HG02610 (cell line): ENCODE data around the gene ABCF2.

Source experiments
- ATAC-seq: cut with Tn5 transposase; IDR thresholded peaks from one replicate; pipeline ENCODE4 v1.9.1; 2021; ENCODE audit warnings: mild to moderate bottlenecking, moderate library complexity; ENCODE audit not compliant: unreplicated experiment

ABCF2 gene

GRCh38 chr7:151226560-151226874 is 488 bp downstream of the ABCF2 start:
- ATAC-seq, result peak; percentile 2

DNA sequence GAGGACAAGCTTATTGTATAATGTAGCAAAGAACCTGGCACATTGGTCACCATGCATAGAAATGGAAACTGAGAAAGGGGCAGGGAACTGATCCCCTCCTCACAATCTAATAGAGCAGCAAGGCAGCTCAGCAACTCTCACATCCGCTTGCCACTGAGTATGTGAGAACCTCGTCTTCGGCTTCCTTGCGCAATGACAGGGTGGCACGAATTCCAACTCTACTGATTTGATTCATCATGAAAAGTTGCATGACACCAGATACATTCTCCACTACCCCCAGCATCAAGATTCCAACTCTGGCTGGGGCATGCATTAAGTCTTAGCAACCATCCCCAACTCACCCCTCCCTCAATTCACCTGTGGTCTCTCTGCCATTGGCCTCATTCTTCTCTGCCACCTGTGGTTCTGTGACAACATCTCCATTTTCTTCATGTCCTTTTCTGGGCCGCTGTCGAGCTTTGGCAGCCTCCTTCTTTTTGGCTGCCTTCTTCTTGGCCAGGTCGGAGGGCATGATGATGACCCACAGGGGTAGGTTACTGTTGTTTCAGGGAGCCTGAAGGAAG is 976 bp downstream of the ABCF2 start:
- ATAC-seq, result no peak

- no peak for ATAC-seq
Observed at GRCh38 chr7:151223728-151224127, 3.3 kb downstream of the ABCF2 start.

DNA sequence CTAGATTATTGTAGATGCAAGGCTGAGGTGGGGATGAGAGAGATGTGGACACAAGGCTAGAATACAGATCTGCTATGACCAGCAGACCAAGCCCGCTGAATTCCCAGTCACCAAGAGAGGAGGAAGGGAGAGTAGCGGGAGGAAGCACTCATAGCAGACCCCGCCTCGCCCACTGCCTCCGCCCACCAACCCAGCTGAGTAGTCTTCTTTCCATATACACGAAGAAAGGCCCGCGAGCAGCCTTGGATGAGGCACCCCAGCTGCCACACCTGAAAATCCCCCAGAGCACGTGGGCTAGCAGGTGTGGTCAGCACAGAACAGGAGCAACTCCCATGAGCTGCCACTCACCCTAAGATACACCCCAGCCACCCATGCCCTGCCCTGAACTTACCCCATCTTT is 8.8 kb downstream of the ABCF2 start:
- no peak for ATAC-seq

- no peak for ATAC-seq
Observed at GRCh38 chr7:151215396-151215795, 11.6 kb downstream of the ABCF2 start.

DNA sequence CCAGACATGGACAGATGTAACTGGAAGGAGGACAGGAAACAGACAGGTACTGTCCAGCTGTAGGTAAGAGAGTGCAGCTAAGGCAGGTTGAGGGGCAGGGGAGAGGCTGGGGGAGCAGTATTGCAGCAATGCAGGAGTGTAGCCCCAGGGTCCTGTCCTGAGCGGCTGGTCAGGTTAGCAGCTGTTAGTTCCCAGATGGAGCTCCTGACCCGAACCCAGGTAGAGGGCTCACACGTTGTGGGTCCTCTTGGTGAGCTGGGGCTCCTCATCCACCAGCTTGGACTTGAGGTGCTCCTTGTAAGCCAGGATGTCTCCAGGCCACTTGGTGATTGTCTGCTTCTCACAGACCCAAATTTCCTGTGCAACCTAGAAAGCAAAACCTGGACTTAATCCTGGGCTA is 13.2 kb downstream of the ABCF2 start:
- ATAC-seq, result no peak

- no peak for ATAC-seq
Observed at GRCh38 chr7:151212626-151213025, 14.4 kb downstream of the ABCF2 start.

DNA sequence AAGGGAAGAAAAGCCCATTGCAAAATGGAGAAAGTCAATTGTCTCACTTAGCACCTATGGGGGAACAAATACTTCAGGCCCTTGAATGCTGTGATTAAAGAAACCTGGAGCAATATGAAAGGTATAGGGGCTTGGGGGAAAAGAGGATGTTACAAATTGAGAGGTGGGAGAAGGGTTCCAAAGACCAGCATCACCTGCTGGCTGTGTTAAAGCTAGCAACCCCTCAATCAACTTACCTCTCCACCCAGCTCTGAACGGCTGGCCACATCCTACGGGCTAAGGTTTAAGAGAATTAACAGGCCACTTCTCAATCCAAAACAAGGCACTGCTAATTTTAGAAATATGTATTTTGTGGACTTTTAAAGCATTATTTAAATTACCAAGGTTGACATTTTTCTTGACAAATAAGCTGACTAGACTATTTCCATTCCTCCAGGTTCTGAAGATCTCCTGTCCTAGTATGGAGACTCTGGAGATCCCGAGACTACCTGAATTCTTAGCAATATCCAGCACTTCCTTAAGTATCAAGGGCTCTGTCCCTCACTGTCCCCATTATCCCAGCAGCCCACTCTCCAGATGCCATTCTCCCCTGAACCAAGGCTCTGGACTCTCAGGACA is 15.7 kb downstream of the ABCF2 start:
- no peak for ATAC-seq

DNA sequence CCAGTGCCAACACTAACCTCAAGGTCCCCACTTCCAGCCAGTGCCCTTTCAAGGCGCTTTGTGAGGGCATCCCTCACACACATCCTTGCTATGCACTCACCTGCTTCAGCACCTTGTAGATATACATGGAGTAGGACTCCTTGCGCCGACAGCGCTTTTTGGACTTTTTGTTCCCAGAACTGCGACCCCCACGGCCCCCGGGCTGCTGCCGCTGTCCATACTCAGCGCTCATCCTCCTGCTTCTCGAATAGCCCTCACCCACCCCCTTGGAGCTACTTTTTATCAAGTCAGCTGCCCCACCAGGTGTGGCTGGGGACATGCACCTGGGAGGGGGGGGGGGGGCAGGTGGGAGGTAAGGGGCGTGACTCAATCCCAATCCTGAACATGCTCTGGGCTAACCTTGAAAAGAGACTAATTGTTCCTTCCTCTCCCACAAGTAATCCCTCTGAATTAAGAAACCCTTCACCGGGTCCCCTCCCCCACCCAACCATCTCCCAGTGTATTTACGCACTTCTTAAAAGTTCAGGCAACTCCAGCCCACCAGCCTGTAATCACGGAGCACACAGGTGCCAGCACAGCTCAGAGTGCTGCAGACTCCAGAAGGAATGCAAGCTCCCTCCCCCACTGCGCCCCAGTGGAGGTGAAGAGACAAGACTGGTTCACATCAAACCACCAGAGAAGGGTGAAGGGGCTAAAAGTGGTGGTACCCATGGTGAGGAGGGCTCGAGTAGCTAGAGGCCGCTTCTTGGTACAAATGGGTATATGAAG is 16.7 kb downstream of the ABCF2 start, which contains the start of gene H2BK1:
H2BK1 (minus strand) TSS at position 402 of the 768 bp plus-strand sequence; CDS start at position 232, 170 bp downstream.
- ATAC-seq, result no peak

DNA sequence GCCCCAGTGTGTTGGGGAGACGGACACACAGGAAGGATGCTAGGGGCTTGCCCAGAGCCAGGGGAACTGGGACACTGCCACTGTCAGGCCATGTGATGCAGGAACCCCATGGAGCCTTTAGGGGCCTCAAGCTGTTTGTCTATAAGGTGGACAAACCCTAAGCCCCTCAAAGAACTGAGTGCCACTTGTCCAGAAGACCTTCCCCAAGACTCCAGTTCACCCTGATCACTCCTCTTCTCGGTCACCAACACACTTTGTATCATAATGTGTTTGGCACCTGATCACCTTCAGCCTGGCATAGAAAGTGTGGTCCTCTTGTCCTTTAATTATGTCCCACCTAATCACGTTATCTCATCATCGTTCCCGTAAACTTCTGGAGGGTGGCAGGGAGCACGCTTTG is 17.4 kb downstream of the ABCF2 start:
- ATAC-seq, result no peak

- ATAC-seq, result no peak
Observed at GRCh38 chr7:151208253-151208862, 18.6 kb downstream of the ABCF2 start.

DNA sequence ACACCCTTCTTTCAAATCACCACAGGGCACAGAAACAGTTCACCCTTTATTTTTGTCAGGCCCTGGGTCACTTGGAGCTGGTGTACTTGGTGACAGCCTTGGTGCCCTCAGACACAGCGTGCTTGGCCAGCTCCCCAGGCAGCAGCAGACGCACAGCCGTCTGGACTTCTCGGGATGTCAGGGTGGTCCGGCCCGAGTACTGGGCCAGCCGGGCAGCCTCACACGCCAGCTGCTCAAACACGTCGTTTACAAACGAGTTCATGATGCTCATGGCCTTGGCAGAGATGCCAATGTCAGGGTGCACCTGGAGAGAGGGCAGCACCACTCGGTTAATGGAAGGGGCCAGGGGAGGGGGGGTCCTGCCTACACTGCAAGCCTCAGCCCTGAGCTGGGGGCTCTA is 19.2 kb downstream of the ABCF2 start:
- ATAC-seq, result no peak

- ATAC-seq, result no peak
Observed at GRCh38 chr7:151207315-151207714, 19.7 kb downstream of the ABCF2 start.

DNA sequence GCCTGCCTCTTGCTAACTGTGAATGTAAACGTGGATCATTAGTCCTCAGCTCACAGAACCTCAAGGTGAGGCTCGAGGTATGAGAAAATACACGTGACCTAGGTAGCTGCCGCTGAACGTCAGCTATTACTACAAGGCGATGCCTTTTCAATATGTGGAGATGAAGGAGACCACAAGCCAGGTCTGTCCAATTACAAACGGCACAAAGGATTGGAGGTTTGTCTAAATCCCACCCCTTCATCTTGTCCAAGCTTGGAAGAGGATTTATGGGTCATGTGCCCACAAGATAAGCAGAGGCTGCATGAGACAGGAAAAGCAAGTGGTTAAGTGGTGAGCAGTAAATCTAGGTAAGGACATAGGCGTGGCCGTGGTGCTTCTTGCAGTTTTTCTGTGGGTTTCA is 20.1 kb downstream of the ABCF2 start:
- ATAC-seq, result no peak

DNA sequence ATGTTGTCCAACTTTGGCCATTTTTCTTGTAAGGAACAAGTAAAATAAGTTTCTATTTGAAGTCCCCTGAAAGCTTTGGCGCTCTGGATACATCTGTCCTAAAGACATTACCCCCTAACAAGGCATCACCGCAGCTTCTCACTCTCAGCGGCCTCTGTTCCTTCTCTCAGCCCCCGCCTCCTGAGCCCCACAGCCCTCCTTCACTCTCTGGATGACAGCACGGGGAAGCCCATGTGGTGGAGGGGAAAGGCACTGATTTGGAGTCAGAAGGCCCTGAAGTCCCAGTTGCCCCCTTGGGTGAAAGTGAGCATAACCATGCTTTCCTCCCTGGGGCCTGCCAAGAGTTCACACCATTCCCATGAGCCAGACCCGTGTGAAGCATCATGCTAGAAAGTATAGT is 21.3 kb downstream of the ABCF2 start:
- ATAC-seq, result no peak

DNA sequence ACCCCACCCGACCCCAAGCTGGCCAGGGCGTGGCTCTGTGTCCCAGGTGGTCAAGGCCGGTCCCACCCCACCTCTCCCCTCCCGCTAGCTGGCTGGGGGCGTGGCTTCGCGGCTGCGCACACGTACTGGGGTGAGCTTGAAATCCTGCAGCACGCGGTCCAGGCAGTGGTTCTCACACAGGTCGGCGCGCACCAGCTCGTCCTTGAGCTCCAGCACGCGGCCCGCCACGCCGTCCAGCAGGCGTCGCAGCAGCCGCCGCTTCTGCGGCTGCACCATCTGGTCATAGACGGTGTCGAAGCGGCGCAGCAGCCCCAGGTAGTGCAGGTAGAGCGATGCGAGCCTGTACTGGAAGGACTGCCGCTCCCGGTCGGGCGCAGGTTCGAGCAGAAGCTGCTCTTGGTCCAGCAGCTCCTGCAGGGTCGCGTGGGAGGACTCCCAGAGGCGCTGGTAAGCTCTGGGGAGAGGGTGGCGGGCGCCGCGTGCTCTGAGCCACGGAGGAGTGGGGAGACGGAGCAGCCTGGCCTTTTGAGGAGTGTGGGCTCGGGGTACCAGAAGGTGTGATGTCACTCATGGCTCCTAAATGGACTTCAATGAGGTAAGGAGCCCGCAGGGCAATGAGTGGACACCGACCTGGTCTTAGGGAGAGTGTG is 22.5 kb downstream of the ABCF2 start:
- ATAC-seq, result no peak

GRCh38 chr7:151202836-151203235 is 24.2 kb downstream of the ABCF2 start:
- no peak for ATAC-seq

DNA sequence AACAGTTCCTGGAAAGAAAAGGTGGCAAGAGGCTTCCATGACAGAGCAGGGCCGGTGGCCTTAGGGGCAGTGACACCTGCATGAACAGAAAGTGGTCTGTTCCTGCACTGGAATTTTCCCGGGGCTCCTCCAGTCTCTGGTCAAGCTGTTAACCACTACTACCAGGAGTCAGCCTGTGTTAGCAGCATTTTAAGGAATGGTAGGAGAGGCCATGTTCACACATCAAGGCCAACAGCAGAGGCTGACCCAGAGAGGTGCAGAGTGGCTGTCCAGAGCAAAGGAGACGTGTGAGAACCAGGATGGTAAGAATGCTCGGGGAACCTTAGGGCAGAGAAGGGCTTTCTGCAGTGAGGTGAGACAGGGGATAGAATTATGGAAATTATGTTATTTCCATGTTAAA is 25.3 kb downstream of the ABCF2 start:
- no peak for ATAC-seq

DNA sequence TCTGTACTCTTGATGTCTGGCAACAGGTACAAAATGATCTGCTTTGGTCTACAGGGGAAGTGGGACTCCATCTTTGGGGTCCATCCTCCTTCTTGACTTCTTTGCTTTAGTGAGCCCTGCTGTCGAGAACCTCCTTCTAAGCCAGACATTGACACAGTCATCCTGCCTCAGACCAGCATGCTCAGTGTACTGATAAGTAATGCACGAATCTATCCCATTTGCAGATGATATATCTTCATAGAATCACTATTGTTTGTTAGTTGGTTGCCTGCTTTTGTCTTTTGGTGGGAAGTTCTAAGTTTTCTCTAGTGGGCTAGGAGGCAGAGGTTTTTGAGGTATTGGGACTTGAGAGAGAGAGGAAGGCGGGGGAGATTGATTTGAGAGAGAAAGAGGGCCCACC is 25.7 kb downstream of the ABCF2 start:
- no peak for ATAC-seq

- ATAC-seq, result no peak
Observed at GRCh38 chr7:151198945-151199848, 27.8 kb downstream of the ABCF2 start.
